Body of pancreas (tissue), 4 donors: ENCODE data around the gene CCDC148.

Experiments
- CTCF ChIP-seq, 7 experiments: fragments of 450-650 bp in 4 of 7; fragments of 200-600 bp in 3 of 7; sonication (generic) in 3 of 7; IDR thresholded peaks; one replicate each; pipeline ENCODE4 v1.5.1; 2016 to 2019; ENCODE audit warnings: antibody characterized with exemption in 7 of 7
- POLR2A ChIP-seq, 3 donors: fragments of 450-650 bp; IDR thresholded peaks; one replicate each; pipeline ENCODE4 v1.6.1; 2016; ENCODE audit warnings: antibody characterized with exemption in 3 of 3, mild to moderate bottlenecking in 2 of 3

GRCh38 chr2:158253170-158253569 is 203.4 kb downstream of the CCDC148 start:
- TF ChIP-seq CTCF (IDR thresholded peaks at IDR 0.05) (no peak), POLR2A (IDR thresholded peaks at IDR 0.05) (no peak)
